Gastrocnemius medialis (tissue), 4 donors: Measurements from ENCODE around the gene CCR5.

Experiments used
- POLR2A ChIP-seq, 2 donors: fragments of 450-650 bp; IDR thresholded peaks; one replicate each; pipeline ENCODE4 v1.6.1; 2017; ENCODE audit warnings: antibody characterized with exemption in 2 of 2, mild to moderate bottlenecking in 2 of 2, moderate library complexity in 2 of 2
- TF ChIP-seq, protein P1 (sequence below), 5 experiments: fragments of 450-650 bp in 3 of 5; fragments of 200-600 bp in 2 of 5; sonication (generic) in 2 of 5; IDR thresholded peaks in 4 of 5; conservative IDR thresholded peaks in 1 of 5; 1 replicate in 4 of 5; 2 replicates in 1 of 5; pipeline ENCODE4 v1.5.1; 2016 to 2019; ENCODE audit warnings: antibody characterized with exemption in 5 of 5, mild to moderate bottlenecking in 3 of 5, moderate library complexity in 3 of 5

DNA sequence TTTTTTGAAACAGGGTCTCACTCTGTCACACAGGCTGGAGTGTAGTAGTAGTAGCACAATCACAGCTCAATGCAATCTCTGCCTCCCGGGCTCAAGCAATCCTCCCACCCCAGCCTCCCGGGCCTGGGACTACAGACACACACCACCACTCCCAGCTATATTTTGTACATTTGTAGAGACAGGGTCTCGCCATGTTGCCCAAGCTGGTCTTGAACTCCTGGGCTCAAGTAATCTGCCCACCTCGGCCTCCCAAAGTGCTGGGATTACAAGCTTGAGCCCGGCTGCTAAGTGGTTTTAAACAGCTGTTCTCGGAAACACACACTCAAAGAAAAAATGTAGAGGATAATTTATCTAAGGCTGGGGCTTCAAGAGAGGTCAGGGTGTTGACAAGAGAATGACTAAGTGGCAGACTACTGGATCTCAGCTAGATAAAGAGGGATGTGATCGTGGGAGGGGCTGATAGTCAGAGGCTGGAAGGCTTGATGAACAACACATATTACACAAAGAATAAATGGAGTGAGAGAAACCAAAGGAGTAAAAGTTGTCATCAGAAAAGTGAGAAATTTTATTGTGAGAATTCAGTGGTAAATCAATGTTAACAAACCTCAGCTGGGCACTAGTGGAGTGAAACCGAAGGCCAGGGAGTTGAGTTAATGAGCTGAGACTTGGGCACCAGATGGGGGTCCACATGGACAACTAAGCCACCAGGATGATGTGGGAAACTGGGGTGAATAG, 29.4 kb downstream of the CCR5 start:
- TF ChIP-seq POLR2A (IDR thresholded peaks at IDR 0.05) = no peak
- TF ChIP-seq, protein P1, sequence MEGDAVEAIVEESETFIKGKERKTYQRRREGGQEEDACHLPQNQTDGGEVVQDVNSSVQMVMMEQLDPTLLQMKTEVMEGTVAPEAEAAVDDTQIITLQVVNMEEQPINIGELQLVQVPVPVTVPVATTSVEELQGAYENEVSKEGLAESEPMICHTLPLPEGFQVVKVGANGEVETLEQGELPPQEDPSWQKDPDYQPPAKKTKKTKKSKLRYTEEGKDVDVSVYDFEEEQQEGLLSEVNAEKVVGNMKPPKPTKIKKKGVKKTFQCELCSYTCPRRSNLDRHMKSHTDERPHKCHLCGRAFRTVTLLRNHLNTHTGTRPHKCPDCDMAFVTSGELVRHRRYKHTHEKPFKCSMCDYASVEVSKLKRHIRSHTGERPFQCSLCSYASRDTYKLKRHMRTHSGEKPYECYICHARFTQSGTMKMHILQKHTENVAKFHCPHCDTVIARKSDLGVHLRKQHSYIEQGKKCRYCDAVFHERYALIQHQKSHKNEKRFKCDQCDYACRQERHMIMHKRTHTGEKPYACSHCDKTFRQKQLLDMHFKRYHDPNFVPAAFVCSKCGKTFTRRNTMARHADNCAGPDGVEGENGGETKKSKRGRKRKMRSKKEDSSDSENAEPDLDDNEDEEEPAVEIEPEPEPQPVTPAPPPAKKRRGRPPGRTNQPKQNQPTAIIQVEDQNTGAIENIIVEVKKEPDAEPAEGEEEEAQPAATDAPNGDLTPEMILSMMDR (IDR thresholded peaks at IDR 0.05 in 4 of 5, conservative IDR thresholded peaks at IDR 0.05 in 1 of 5) = no peak
